NCI-H1417 treated with DMSO at 0.1 percent for 48 hours (cell line): ENCODE data around the gene DNAJA2.
"Not testable (repeated sequence)": the region's sequence is repeated elsewhere in the genome, so short reads cannot be mapped to it uniquely, and the experiment has no call there.

ENCODE experiments used
- DNase-seq: peaks from one replicate; lab custom pipeline; 2025; lab: John Stamatoyannopoulos, UW

Gene DNAJA2

GRCh38 chr16:46975165-46975564, 1.7 kb upstream of the DNAJA2 start:
- no peak for DNase-seq

- DNase-seq, result no peak
These were observed 878 bp upstream of the DNAJA2 start for GRCh38 chr16:46974352-46974751.

- no peak for DNase-seq
These were observed 486 bp upstream of the DNAJA2 start for GRCh38 chr16:46973996-46974324.

- no peak for DNase-seq
These were observed 856 bp downstream of the DNAJA2 start for GRCh38 chr16:46972429-46973206.

- no peak for DNase-seq
These were observed 2.2 kb downstream of the DNAJA2 start for GRCh38 chr16:46971271-46971670.

- DNase-seq, result no peak
These were observed 3.4 kb downstream of the DNAJA2 start for GRCh38 chr16:46970089-46970488.

GRCh38 chr16:46968063-46968435, 5.4 kb downstream of the DNAJA2 start:
- no peak for DNase-seq

GRCh38 chr16:46962629-46963028, 10.8 kb downstream of the DNAJA2 start:
- no peak for DNase-seq

GRCh38 chr16:46961373-46962353, 11.8 kb downstream of the DNAJA2 start:
- no peak for DNase-seq

- no peak for DNase-seq
These were observed 18.9 kb downstream of the DNAJA2 start for GRCh38 chr16:46954562-46954961.

- DNase-seq, result no peak
These were observed 23.5 kb downstream of the DNAJA2 start for GRCh38 chr16:46950009-46950408.

- DNase-seq, result no peak
These were observed 24.1 kb downstream of the DNAJA2 start for GRCh38 chr16:46949241-46949892.

GRCh38 chr16:46948548-46949166, 24.8 kb downstream of the DNAJA2 start:
- no peak for DNase-seq

- no peak for DNase-seq
These were observed 25.4 kb downstream of the DNAJA2 start for GRCh38 chr16:46947900-46948547.

- not testable (repeated sequence) for DNase-seq
These were observed 28.8 kb downstream of the DNAJA2 start for GRCh38 chr16:46944713-46945112.

GRCh38 chr16:46937536-46937935, 35.9 kb downstream of the DNAJA2 start:
- no peak for DNase-seq

GRCh38 chr16:46932802-46933201, 40.7 kb downstream of the DNAJA2 start:
- no peak for DNase-seq

GRCh38 chr16:46930861-46931260, 42.6 kb downstream of the DNAJA2 start:
- no peak for DNase-seq

GRCh38 chr16:46929378-46930332, 43.8 kb downstream of the DNAJA2 start:
- DNase-seq, result no peak

GRCh38 chr16:46928811-46929210, 44.7 kb downstream of the DNAJA2 start:
- DNase-seq, result no peak
